HEK293 (cell line): ENCODE data around the gene CYB5R4.

Experiments used
- CTCF ChIA-PET: fragments of 350-600 bp; formaldehyde crosslinking; extraction: SDS; loops from one replicate; lab custom pipeline; 2021; ENCODE audit warnings: antibody characterized with exemption; lab: Yijun Ruan, JAX
- POLR2A ChIA-PET: fragments of 300-600 bp; formaldehyde crosslinking; extraction: SDS; loops from one replicate; lab custom pipeline; 2020; ENCODE audit warnings: antibody characterized with exemption, inconsistent platforms; lab: Yijun Ruan, JAX
- H3K27ac ChIP-seq: fragments of 200-500 bp; sonication (Bioruptor generic); 2 replicates; pipeline ENCODE4 v1.5.1; 2014; ENCODE audit warnings: low read depth, low read length, control low read depth, inconsistent platforms; ENCODE audit errors: extremely low read depth
- H3K36me3 ChIP-seq, 2 experiments: fragments of 200-500 bp in 1 of 2; sonication (Bioruptor generic) in 1 of 2; 1 replicate in 1 of 2; 2 replicates in 1 of 2; pipeline ENCODE4 v1.5.1; 2014 to 2017; ENCODE audit warnings: inconsistent platforms in 2 of 2, low read length in 2 of 2; ENCODE audit not compliant: control insufficient read depth in 2 of 2, insufficient read depth in 1 of 2
- H3K4me1 ChIP-seq: fragments of 200-500 bp; sonication (Bioruptor generic); 2 replicates; pipeline ENCODE4 v1.5.1; 2014; ENCODE audit warnings: mild to moderate bottlenecking, low read length, inconsistent platforms; ENCODE audit not compliant: control insufficient read depth, insufficient read depth
- H3K4me3 ChIP-seq: 2 replicates; pipeline ENCODE4 v1.5.1; 2011; ENCODE audit warnings: low read depth, mild to moderate bottlenecking, control low read depth, low read length, moderate library complexity
- H3K9me3 ChIP-seq: fragments of 200-500 bp; sonication (Bioruptor generic); 2 replicates; pipeline ENCODE4 v1.5.1; 2014; ENCODE audit warnings: low read depth, low read length, inconsistent platforms; ENCODE audit not compliant: control insufficient read depth, insufficient read depth
- ATF2 ChIP-seq: fragments of 450-650 bp; formaldehyde crosslinking; IDR thresholded peaks from 2 replicates; pipeline ENCODE4 v1.5.1; 2016; ENCODE audit warnings: missing biosample characterization, missing genetic modification characterization, low read depth
- ELK4 ChIP-seq: IDR thresholded peaks from 2 replicates; pipeline ENCODE4 v1.6.1; 2011; ENCODE audit warnings: mild to moderate bottlenecking, low read depth, low read length, borderline replicate concordance
- HOXD13 ChIP-seq: sonication (generic); formaldehyde crosslinking; IDR thresholded peaks from 2 replicates; pipeline ENCODE4 v1.8.0; 2022; ENCODE audit warnings: missing genetic modification reagents, borderline replicate concordance
- KLF16 ChIP-seq: fragments of 450-650 bp; formaldehyde crosslinking; IDR thresholded peaks from 2 replicates; pipeline ENCODE4 v1.5.1; 2017; ENCODE audit warnings: missing biosample characterization, missing genetic modification characterization
- KLF9 ChIP-seq: fragments of 450-650 bp; formaldehyde crosslinking; IDR thresholded peaks from 2 replicates; pipeline ENCODE4 v1.5.1; 2016; ENCODE audit warnings: missing biosample characterization, missing genetic modification characterization, low read depth
- PRDM1 ChIP-seq: fragments of 450-650 bp; formaldehyde crosslinking; IDR thresholded peaks from 2 replicates; pipeline ENCODE4; 2016; ENCODE audit warnings: missing biosample characterization, missing genetic modification characterization
- RBAK ChIP-seq: fragments of 450-650 bp; formaldehyde crosslinking; IDR thresholded peaks from 2 replicates; pipeline ENCODE4 v1.5.1; 2016; ENCODE audit warnings: missing biosample characterization, missing genetic modification characterization
- TSHZ1 ChIP-seq: fragments of 450-650 bp; formaldehyde crosslinking; IDR thresholded peaks from 2 replicates; pipeline ENCODE4 v1.5.1; 2016; ENCODE audit warnings: missing biosample characterization, missing genetic modification characterization, borderline replicate concordance
- YY2 ChIP-seq: fragments of 450-650 bp; formaldehyde crosslinking; IDR thresholded peaks from 2 replicates; pipeline ENCODE4 v1.5.1; 2016; ENCODE audit warnings: missing biosample characterization, missing genetic modification characterization
- ZBTB1 ChIP-seq: fragments of 450-650 bp; formaldehyde crosslinking; IDR thresholded peaks from 2 replicates; pipeline ENCODE4 v1.5.1; 2016; ENCODE audit warnings: missing biosample characterization, missing genetic modification characterization
- ZBTB17 ChIP-seq: fragments of 450-650 bp; formaldehyde crosslinking; IDR thresholded peaks from 2 replicates; pipeline ENCODE4 v1.5.1; 2016; ENCODE audit warnings: missing biosample characterization, missing genetic modification characterization
- ZBTB21 ChIP-seq: fragments of 450-650 bp; formaldehyde crosslinking; IDR thresholded peaks from 2 replicates; pipeline ENCODE4 v1.5.1; 2017; ENCODE audit warnings: missing biosample characterization, missing genetic modification characterization
- ZFP3 ChIP-seq: fragments of 450-650 bp; formaldehyde crosslinking; IDR thresholded peaks from 2 replicates; pipeline ENCODE4 v1.5.1; 2016; ENCODE audit warnings: low read depth, missing biosample characterization, missing genetic modification characterization
- ZFP69B ChIP-seq: fragments of 450-650 bp; formaldehyde crosslinking; IDR thresholded peaks from 2 replicates; pipeline ENCODE4 v1.5.1; 2016; ENCODE audit warnings: missing biosample characterization, missing genetic modification characterization
- ZNF112 ChIP-seq: fragments of 450-650 bp; formaldehyde crosslinking; IDR thresholded peaks from 2 replicates; pipeline ENCODE4 v1.5.0; 2017; ENCODE audit warnings: missing biosample characterization, missing genetic modification characterization
- ZNF155 ChIP-seq: fragments of 450-650 bp; formaldehyde crosslinking; IDR thresholded peaks from 2 replicates; pipeline ENCODE4 v1.5.1; 2016; ENCODE audit warnings: missing biosample characterization, missing genetic modification characterization
- ZNF18 ChIP-seq: fragments of 450-650 bp; formaldehyde crosslinking; IDR thresholded peaks from 2 replicates; pipeline ENCODE4 v1.5.1; 2016; ENCODE audit warnings: missing biosample characterization, missing genetic modification characterization
- ZNF184 ChIP-seq: fragments of 450-650 bp; IDR thresholded peaks from 2 replicates; pipeline ENCODE4 v1.5.1; 2018; ENCODE audit warnings: missing biosample characterization, mild to moderate bottlenecking, missing genetic modification characterization
- ZNF2 ChIP-seq: fragments of 450-650 bp; formaldehyde crosslinking; IDR thresholded peaks from 2 replicates; pipeline ENCODE4 v1.5.1; 2016; ENCODE audit warnings: missing biosample characterization, missing genetic modification characterization
- ZNF223 ChIP-seq: fragments of 450-650 bp; formaldehyde crosslinking; IDR thresholded peaks from 2 replicates; pipeline ENCODE4 v1.5.1; 2016; ENCODE audit warnings: missing biosample characterization, missing genetic modification characterization
- ZNF302 ChIP-seq: fragments of 450-650 bp; formaldehyde crosslinking; IDR thresholded peaks from 2 replicates; pipeline ENCODE4 v1.5.1; 2016; ENCODE audit warnings: missing biosample characterization, missing genetic modification characterization, low read depth
- ZNF311 ChIP-seq: fragments of 450-650 bp; formaldehyde crosslinking; IDR thresholded peaks from 2 replicates; pipeline ENCODE4 v1.5.1; 2017; ENCODE audit warnings: missing biosample characterization, missing genetic modification characterization, borderline replicate concordance
- ZNF354C ChIP-seq: fragments of 450-650 bp; formaldehyde crosslinking; IDR thresholded peaks from 2 replicates; pipeline ENCODE4 v1.5.1; 2016; ENCODE audit warnings: missing biosample characterization, missing genetic modification characterization, low read depth, borderline replicate concordance
- ZNF549 ChIP-seq: fragments of 450-650 bp; IDR thresholded peaks from 2 replicates; pipeline ENCODE4 v1.5.1; 2018; ENCODE audit warnings: missing biosample characterization, missing genetic modification characterization, mild to moderate bottlenecking, inconsistent platforms, moderate library complexity
- ZNF560 ChIP-seq: fragments of 450-650 bp; formaldehyde crosslinking; IDR thresholded peaks from 2 replicates; pipeline ENCODE4 v1.5.1; 2017; ENCODE audit warnings: missing biosample characterization, missing genetic modification characterization, borderline replicate concordance
- ZNF561 ChIP-seq: fragments of 450-650 bp; IDR thresholded peaks from 2 replicates; pipeline ENCODE4 v1.5.1; 2018; ENCODE audit warnings: missing biosample characterization, missing genetic modification characterization, borderline replicate concordance
- ZNF670 ChIP-seq: fragments of 450-650 bp; formaldehyde crosslinking; IDR thresholded peaks from 2 replicates; pipeline ENCODE4 v1.5.1; 2016; ENCODE audit warnings: missing biosample characterization, missing genetic modification characterization, low read depth
- ZNF768 ChIP-seq: fragments of 450-650 bp; formaldehyde crosslinking; IDR thresholded peaks from 2 replicates; pipeline ENCODE4 v1.5.1; 2018; ENCODE audit warnings: missing biosample characterization, mild to moderate bottlenecking, missing genetic modification characterization
- ZSCAN5A ChIP-seq: fragments of 450-650 bp; formaldehyde crosslinking; IDR thresholded peaks from 2 replicates; pipeline ENCODE4 v1.5.1; 2016; ENCODE audit warnings: missing biosample characterization, missing genetic modification characterization

CYB5R4 gene

GRCh38 chr6:83879746-83880145 lies 20.3 kb downstream of the CYB5R4 start (continued):
- TF ChIP-seq ZNF18 (tag by site-specific recombination) (no peak), ZFP69B (tag by site-specific recombination) (no peak), ATF2 (peak; percentile 70; the same call in 1 of the 2 replicates), ZSCAN5A (tag by site-specific recombination) (no peak), ZNF561 (tag by site-specific recombination) (no peak), ZBTB1 (tag by site-specific recombination) (no peak), PRDM1 (no peak), ZBTB17 (tag by site-specific recombination) (0 out of 2 replicates have a peak, but pooled peaks have one; percentile 13), ZNF354C (tag by site-specific recombination) (no peak), KLF9 (tag by site-specific recombination) (peak; percentile 46; the same call in 1 of the 2 replicates), HOXD13 (CRISPR knock-in tag) (no peak), ZFP3 (no peak), RBAK (tag by site-specific recombination) (no peak), KLF16 (tag by site-specific recombination) (no peak), ZNF184 (tag by site-specific recombination) (0 out of 2 replicates have a peak, but pooled peaks have one; percentile 28), ZNF155 (tag by site-specific recombination) (no peak), ZBTB21 (tag by site-specific recombination) (peak; percentile 32; the same call in 1 of the 2 replicates), YY2 (tag by site-specific recombination) (no peak), ZNF768 (no peak)

GRCh38 chr6:83883240-83883639 lies 23.8 kb downstream of the CYB5R4 start:
- no peak overlapping the region for H3K27ac ChIP-seq
- POLR2A ChIA-PET, result no interaction called here
- H3K9me3 ChIP-seq, result no peaks in the 10 kb centered on the region
- no peak overlapping the region for H3K4me3 ChIP-seq
- CTCF ChIA-PET, result interaction anchor here (0.7 to 1.1 kb wide), 7 partner anchors 16 to 1440 kb away, joined by 3 to 4 read pairs (median 3); partner anchors contain the start of gene CYB5R4
- H3K4me1 ChIP-seq, result peaks cover 11% of the 10 kb centered on the region; the same call in 1 of the 2 replicates
- H3K36me3 ChIP-seq, result no peaks in the 10 kb centered on the region
- TF ChIP-seq ZNF560 (tag by site-specific recombination), result no peak
- peak; percentile 41; the same call in 1 of the 2 replicates for TF ChIP-seq TSHZ1
- TF ChIP-seq KLF16 (tag by site-specific recombination), result no peak
- TF ChIP-seq ZBTB1 (tag by site-specific recombination), result no peak
- TF ChIP-seq ZNF112, result no peak
- peak; percentile 46 for TF ChIP-seq ZBTB17 (tag by site-specific recombination)
- TF ChIP-seq ZNF670 (tag by site-specific recombination), result no peak
- no peak for TF ChIP-seq ZNF2 (tag by site-specific recombination)
- no peak for TF ChIP-seq ZNF302 (tag by site-specific recombination)
- no peak for TF ChIP-seq ELK4
- TF ChIP-seq ZNF549 (tag by site-specific recombination), result no peak
- no peak for TF ChIP-seq ZNF223 (tag by site-specific recombination)
- TF ChIP-seq ZNF311 (tag by site-specific recombination), result no peak
- TF ChIP-seq ZFP3, result no peak
